ENCODE data around the gene IGF2BP2. TPM values are rescaled to one million over a fixed set of nuclear protein-coding genes. Genes with fewer than 3 reads are reported as not detected.

The IGF2BP2 gene
- total RNA-seq, 1 experiment from 2014 or later, result 0.67 TPM

DNA sequence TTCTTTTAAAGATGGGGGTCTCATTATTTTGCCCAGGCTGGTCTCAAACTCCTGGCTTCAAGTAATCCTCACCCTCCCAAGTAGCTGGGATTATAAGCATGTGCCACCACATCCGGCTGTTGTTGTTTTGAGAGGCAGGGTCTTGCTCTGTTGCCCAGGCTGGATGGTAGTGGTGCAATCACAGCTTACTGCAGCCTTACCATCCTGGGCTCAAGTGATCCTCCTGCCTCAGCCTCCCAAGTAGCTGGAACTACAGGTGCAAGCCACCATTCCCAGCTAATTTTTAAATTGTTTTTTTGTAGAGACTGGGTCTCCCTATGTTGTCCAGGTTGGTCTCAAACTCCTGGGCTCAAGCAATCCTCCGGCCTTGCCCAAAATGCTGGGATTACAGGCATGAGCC is 133.2 kb downstream of the IGF2BP2 start:
- Histone ChIP-seq H3K27me3 (ENCODE audit: low read length) (0 out of 2 replicates have a peak, but pooled peaks cover 4% of the 10 kb centered on the region), H4K20me1 (ENCODE audit: insufficient read depth, low read depth, low read length) (no peaks in the 10 kb centered on the region), H3K9me3 (ENCODE audit: low read length) (no peaks in the 10 kb centered on the region), H3K79me2 (ENCODE audit: low read length) (no peaks in the 10 kb centered on the region), H3K9me2 (replicated peaks; ENCODE audit: insufficient read depth, low read length) (no peaks in the 10 kb centered on the region), H3K4me1 (ENCODE audit: low read length) (no peaks in the 10 kb centered on the region), H3K27ac (ENCODE audit: low read length) (no peak overlapping the region), H2AFZ (ENCODE audit: low read length) (no peak overlapping the region), H3K36me3 (ENCODE audit: insufficient read depth, low read length) (no peaks in the 10 kb centered on the region), H3K9ac (ENCODE audit: low read length) (no peak overlapping the region), H3K4me2 (ENCODE audit: low read depth, low read length, poor library complexity, severe bottlenecking) (no peak overlapping the region), H3K4me3 (ENCODE audit: low read length) (no peak overlapping the region)
- no peak for DNase-seq

DNA sequence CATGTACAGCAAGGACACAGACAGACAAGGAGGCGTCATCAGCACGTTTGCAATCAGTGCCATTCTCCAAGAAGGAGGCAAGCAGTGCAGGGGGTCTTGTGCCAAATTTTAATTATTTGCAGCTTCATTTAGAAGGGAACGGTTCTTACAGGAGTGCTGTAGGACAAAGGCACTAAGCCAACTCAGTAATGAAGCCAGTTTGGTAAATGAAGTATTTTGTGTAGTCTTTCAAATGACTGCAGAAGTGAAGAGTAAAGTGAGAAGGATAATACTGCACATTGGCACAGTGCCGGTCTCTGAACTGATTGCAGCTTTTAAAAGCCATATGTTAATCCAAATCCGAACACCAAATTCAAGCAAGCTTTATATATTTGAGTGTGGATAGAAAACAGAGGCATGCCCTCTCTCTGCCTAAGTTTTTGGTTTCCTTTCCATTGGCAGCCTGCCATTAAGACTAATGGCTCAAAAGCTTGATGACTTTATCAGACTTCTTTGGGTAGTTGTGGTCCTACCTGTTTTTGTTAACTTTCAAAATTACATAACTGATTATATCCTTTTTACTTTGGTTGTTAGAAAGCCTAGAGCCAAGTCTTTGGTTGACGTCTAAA is 137.5 kb downstream of the IGF2BP2 start:
- H3K79me2 ChIP-seq (ENCODE audit: low read length), result no peaks in the 10 kb centered on the region
- no peak overlapping the region for H3K4me3 ChIP-seq (ENCODE audit: low read length)
- no peak overlapping the region for H2AFZ ChIP-seq (ENCODE audit: low read length)
- no peaks in the 10 kb centered on the region for H3K9me2 ChIP-seq (replicated peaks; ENCODE audit: insufficient read depth, low read length)
- no peaks in the 10 kb centered on the region for H3K9me3 ChIP-seq (ENCODE audit: low read length)
- no peaks in the 10 kb centered on the region for H3K36me3 ChIP-seq (ENCODE audit: insufficient read depth, low read length)
- H3K4me2 ChIP-seq (ENCODE audit: low read depth, low read length, poor library complexity, severe bottlenecking), result no peak overlapping the region
- no peaks in the 10 kb centered on the region for H3K27me3 ChIP-seq (ENCODE audit: low read length)
- no peak overlapping the region for H3K9ac ChIP-seq (ENCODE audit: low read length)
- no peaks in the 10 kb centered on the region for H3K4me1 ChIP-seq (ENCODE audit: low read length)
- no peak for DNase-seq
- H4K20me1 ChIP-seq (ENCODE audit: insufficient read depth, low read depth, low read length), result no peaks in the 10 kb centered on the region
- H3K27ac ChIP-seq (ENCODE audit: low read length), result no peak overlapping the region

DNA sequence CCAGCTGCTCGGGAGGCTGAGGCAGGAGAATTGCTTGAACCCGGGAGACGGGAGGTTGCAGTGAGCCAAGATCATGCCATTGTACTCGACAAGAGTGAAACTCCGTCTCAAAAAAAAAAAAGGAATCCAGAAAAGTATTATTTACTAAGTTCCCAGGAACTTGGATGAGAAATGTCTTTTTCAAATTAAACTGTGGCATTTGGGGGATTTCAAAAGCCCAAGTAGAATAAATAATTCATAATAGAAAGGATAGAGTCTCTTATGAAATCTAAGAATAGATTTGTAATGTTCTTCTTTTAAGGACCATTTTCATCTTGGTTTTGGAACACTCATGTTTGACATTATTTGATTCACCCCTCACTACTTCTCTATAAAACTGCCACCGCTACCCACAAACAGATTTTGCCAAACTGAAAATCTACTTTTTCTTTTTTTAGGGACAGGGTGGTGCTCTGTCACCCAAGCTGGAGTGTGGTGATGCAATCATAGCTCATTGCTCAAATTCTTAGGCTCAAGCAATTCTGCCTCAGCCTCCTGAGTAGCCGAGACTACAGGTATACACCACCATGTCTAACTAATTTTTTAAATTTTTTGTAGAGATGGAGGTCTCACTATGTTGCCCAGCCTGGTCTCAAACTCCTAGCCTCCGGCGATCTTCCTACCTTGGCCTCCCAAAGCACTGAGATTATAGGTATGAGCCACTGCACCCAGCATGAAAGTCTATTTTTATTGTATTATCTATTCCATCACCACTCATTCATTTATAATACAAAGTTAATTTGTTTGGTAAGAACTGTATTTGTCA is 139.4 kb downstream of the IGF2BP2 start:
- H3K27ac ChIP-seq (ENCODE audit: low read length), result no peak overlapping the region
- no peaks in the 10 kb centered on the region for H3K27me3 ChIP-seq (ENCODE audit: low read length)
- no peak for DNase-seq
- H3K9ac ChIP-seq (ENCODE audit: low read length), result no peak overlapping the region
- no peaks in the 10 kb centered on the region for H3K79me2 ChIP-seq (ENCODE audit: low read length)
- no peaks in the 10 kb centered on the region for H3K9me3 ChIP-seq (ENCODE audit: low read length)
- no peaks in the 10 kb centered on the region for H3K4me1 ChIP-seq (ENCODE audit: low read length)
- H3K36me3 ChIP-seq (ENCODE audit: insufficient read depth, low read length), result no peaks in the 10 kb centered on the region
- no peak overlapping the region for H3K4me3 ChIP-seq (ENCODE audit: low read length)
- no peaks in the 10 kb centered on the region for H4K20me1 ChIP-seq (ENCODE audit: insufficient read depth, low read depth, low read length)
- no peak overlapping the region for H3K4me2 ChIP-seq (ENCODE audit: low read depth, low read length, poor library complexity, severe bottlenecking)
- no peak overlapping the region for H2AFZ ChIP-seq (ENCODE audit: low read length)
- H3K9me2 ChIP-seq (replicated peaks; ENCODE audit: insufficient read depth, low read length), result no peaks in the 10 kb centered on the region

DNA sequence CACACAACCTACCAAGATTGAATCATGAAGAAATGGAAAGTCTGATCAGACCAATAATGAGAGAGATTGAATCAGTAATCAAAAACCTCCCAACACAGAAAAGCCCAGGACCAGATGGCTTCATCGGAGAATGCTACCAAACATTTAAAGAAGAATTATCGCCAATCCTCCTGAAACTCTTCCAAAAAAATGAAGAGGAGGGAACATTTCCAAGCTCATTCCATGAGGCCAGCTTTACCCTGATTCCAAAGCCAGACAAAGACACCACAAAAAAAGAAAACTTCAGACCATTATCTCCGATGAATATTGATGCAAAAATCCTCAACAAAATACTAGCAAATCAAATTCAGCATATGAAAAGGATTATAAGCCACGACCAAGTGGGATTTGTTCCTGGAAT is 144.6 kb downstream of the IGF2BP2 start:
- Histone ChIP-seq H2AFZ (ENCODE audit: low read length) (no peak overlapping the region), H3K4me1 (ENCODE audit: low read length) (no peaks in the 10 kb centered on the region), H3K27me3 (ENCODE audit: low read length) (0 out of 2 replicates have a peak, but pooled peaks cover 3% of the 10 kb centered on the region), H3K36me3 (ENCODE audit: insufficient read depth, low read length) (no peaks in the 10 kb centered on the region), H4K20me1 (ENCODE audit: insufficient read depth, low read depth, low read length) (no peaks in the 10 kb centered on the region), H3K9me2 (replicated peaks; ENCODE audit: insufficient read depth, low read length) (no peaks in the 10 kb centered on the region), H3K4me2 (ENCODE audit: low read depth, low read length, poor library complexity, severe bottlenecking) (no peak overlapping the region), H3K27ac (ENCODE audit: low read length) (no peak overlapping the region), H3K4me3 (ENCODE audit: low read length) (no peak overlapping the region), H3K9ac (ENCODE audit: low read length) (no peak overlapping the region), H3K79me2 (ENCODE audit: low read length) (no peaks in the 10 kb centered on the region), H3K9me3 (ENCODE audit: low read length) (0 out of 2 replicates have a peak, but pooled peaks cover 3% of the 10 kb centered on the region)
- DNase-seq, result no peak

DNA sequence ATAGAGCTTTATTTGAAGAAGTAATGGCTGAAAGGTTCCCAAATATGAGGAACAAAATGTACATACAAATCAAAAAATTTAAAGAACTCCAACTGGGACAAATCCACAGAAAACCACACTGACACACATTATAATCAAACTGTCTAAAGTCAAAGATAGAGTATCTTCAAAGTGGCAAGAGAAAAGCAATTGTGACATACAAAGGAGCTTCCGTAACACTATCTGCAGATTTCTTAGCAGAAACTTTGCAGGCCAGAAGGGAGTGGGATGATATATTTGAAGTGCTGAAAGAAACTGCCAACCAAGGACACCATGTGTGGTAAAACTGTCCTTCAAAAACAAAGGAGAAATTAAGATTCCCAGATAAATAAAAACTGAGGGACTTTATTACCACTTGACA is 146.8 kb downstream of the IGF2BP2 start:
- Histone ChIP-seq H3K4me3 (ENCODE audit: low read length) (no peak overlapping the region), H3K9ac (ENCODE audit: low read length) (no peak overlapping the region), H3K4me2 (ENCODE audit: low read depth, low read length, poor library complexity, severe bottlenecking) (no peak overlapping the region), H3K27me3 (ENCODE audit: low read length) (0 out of 2 replicates have a peak, but pooled peaks cover 3% of the 10 kb centered on the region), H3K36me3 (ENCODE audit: insufficient read depth, low read length) (no peaks in the 10 kb centered on the region), H3K4me1 (ENCODE audit: low read length) (no peaks in the 10 kb centered on the region), H3K9me2 (replicated peaks; ENCODE audit: insufficient read depth, low read length) (no peaks in the 10 kb centered on the region), H4K20me1 (ENCODE audit: insufficient read depth, low read depth, low read length) (no peaks in the 10 kb centered on the region), H2AFZ (ENCODE audit: low read length) (no peak overlapping the region), H3K9me3 (ENCODE audit: low read length) (0 out of 2 replicates have a peak, but pooled peaks cover 3% of the 10 kb centered on the region), H3K27ac (ENCODE audit: low read length) (no peak overlapping the region), H3K79me2 (ENCODE audit: low read length) (no peaks in the 10 kb centered on the region)
- no peak for DNase-seq

DNA sequence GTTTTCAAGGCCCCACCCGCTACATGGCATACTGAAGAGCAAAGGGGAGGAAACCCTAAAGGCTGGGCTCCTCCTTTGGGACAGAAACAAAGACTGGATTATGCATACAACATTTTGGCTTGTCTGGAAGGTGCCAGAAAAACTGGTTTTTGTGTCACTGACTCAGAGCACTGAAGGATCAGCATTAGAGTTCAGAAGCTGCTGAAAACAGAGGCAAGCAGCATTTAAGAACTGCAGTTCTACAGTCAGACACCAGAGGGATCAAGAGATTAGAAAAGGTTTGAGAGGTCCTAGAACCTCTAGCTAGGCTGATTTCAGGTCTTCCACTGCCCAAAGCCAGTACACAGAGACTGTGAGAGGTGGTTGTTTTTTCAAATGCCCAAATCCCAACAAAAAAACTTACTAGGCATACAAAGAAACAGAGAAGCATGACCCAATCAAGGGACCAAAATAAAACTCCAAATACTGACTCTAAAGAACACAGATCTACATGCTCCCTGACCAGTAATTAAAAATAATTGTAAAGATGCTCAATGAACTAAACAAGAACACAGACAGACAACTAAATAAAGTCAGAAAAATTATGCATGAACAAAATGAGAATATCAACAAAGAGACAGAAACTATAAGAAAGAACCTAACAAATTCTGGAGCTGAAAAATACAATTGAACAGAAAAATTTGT is 147.6 kb downstream of the IGF2BP2 start:
- Histone ChIP-seq H3K27me3 (ENCODE audit: low read length) (0 out of 2 replicates have a peak, but pooled peaks cover 3% of the 10 kb centered on the region), H2AFZ (ENCODE audit: low read length) (no peak overlapping the region), H3K79me2 (ENCODE audit: low read length) (no peaks in the 10 kb centered on the region), H3K4me3 (ENCODE audit: low read length) (no peak overlapping the region), H3K4me2 (ENCODE audit: low read depth, low read length, poor library complexity, severe bottlenecking) (no peak overlapping the region), H3K36me3 (ENCODE audit: insufficient read depth, low read length) (no peaks in the 10 kb centered on the region), H4K20me1 (ENCODE audit: insufficient read depth, low read depth, low read length) (no peaks in the 10 kb centered on the region), H3K9ac (ENCODE audit: low read length) (no peak overlapping the region), H3K4me1 (ENCODE audit: low read length) (no peaks in the 10 kb centered on the region), H3K9me2 (replicated peaks; ENCODE audit: insufficient read depth, low read length) (no peaks in the 10 kb centered on the region), H3K9me3 (ENCODE audit: low read length) (0 out of 2 replicates have a peak, but pooled peaks cover 3% of the 10 kb centered on the region), H3K27ac (ENCODE audit: low read length) (no peak overlapping the region)
- peak; percentile 85 for DNase-seq

DNA sequence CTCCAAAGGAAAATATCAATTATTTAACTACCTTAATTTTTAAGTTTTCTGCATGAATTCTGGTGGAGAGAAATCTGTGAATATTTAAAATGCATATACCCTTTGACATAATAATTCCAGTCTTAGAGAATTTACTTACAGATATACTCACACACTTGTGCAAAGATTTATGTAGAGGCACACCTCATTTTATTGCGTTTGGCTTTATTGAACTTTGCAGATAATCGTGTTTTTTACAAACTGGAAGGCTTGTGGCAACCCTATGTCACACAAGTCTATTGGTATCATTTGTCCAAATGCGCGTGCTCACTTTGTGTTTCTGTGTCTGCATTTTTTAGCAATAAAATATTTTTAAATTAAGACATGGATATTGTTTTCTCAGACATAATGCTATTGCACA is 157.3 kb downstream of the IGF2BP2 start:
- no peak overlapping the region for H3K27ac ChIP-seq (ENCODE audit: low read length)
- no peaks in the 10 kb centered on the region for H3K36me3 ChIP-seq (ENCODE audit: insufficient read depth, low read length)
- H3K27me3 ChIP-seq (ENCODE audit: low read length), result no peaks in the 10 kb centered on the region
- no peak overlapping the region for H3K4me3 ChIP-seq (ENCODE audit: low read length)
- no peaks in the 10 kb centered on the region for H3K9me2 ChIP-seq (replicated peaks; ENCODE audit: insufficient read depth, low read length)
- H3K79me2 ChIP-seq (ENCODE audit: low read length), result no peaks in the 10 kb centered on the region
- no peak overlapping the region for H3K4me2 ChIP-seq (ENCODE audit: low read depth, low read length, poor library complexity, severe bottlenecking)
- no peaks in the 10 kb centered on the region for H3K9me3 ChIP-seq (ENCODE audit: low read length)
- DNase-seq, result no peak
- no peak overlapping the region for H3K9ac ChIP-seq (ENCODE audit: low read length)
- no peak overlapping the region for H2AFZ ChIP-seq (ENCODE audit: low read length)
- H3K4me1 ChIP-seq (ENCODE audit: low read length), result no peaks in the 10 kb centered on the region
- H4K20me1 ChIP-seq (ENCODE audit: insufficient read depth, low read depth, low read length), result no peaks in the 10 kb centered on the region

DNA sequence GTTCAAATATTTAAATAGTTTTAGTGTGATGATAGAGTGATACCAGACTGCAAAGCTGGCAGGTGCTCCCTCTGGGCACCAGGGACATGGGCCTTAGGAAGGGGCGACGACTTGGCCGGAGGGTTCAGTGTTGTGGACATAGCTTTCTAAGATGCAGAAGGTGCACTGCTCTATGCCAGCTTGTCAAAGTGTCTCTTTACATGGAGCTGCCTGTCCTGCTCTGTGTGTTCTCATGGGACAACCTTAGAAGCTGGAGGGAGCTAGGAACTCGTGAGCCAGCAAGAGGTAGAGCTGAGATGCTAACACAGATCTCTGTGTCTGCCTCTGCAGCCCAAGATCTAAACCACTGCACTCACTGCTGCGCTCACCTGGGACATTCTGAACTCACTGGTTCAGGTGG is 160.9 kb downstream of the IGF2BP2 start:
- Histone ChIP-seq H3K27ac (ENCODE audit: low read length) (no peak overlapping the region), H3K4me1 (ENCODE audit: low read length) (no peaks in the 10 kb centered on the region)
- no peak for DNase-seq

More for the DNA sequence above, 160.9 kb downstream of the IGF2BP2 start:
- no peak overlapping the region for H3K4me3 ChIP-seq (ENCODE audit: low read length)
- no peaks in the 10 kb centered on the region for H3K36me3 ChIP-seq (ENCODE audit: insufficient read depth, low read length)
- no peaks in the 10 kb centered on the region for H4K20me1 ChIP-seq (ENCODE audit: insufficient read depth, low read depth, low read length)
- H3K9me3 ChIP-seq (ENCODE audit: low read length), result no peaks in the 10 kb centered on the region
- H3K9ac ChIP-seq (ENCODE audit: low read length), result no peak overlapping the region
- H3K79me2 ChIP-seq (ENCODE audit: low read length), result no peaks in the 10 kb centered on the region
- no peaks in the 10 kb centered on the region for H3K9me2 ChIP-seq (replicated peaks; ENCODE audit: insufficient read depth, low read length)
- H3K27me3 ChIP-seq (ENCODE audit: low read length), result no peaks in the 10 kb centered on the region
- no peak overlapping the region for H2AFZ ChIP-seq (ENCODE audit: low read length)
- no peak overlapping the region for H3K4me2 ChIP-seq (ENCODE audit: low read depth, low read length, poor library complexity, severe bottlenecking)
